MV-4-11 (cell line): ENCODE results near the gene C7.
A peak's percentile ranks its signal among the peaks of the same experiment; 100 is the strongest.
"Not testable (repeated sequence)": the region's sequence is repeated elsewhere in the genome, so short reads cannot be mapped to it uniquely, and the experiment has no call there.

Experiments used
- DNase-seq: peaks from one replicate; lab custom pipeline; 2025; lab: John Stamatoyannopoulos, UW

The C7 gene

GRCh38 chr5:40909264-40909663 lies at the start of gene C7:
C7 (plus strand) TSS chr5:40909497; CDS start chr5:40909611, 114 bp downstream.
- DNase-seq: no peak

- DNase-seq: no peak
These were observed 48.6 kb upstream of the C7 start for GRCh38 chr5:40860711-40861110.

- not testable (repeated sequence) for DNase-seq
These were observed 44.3 kb upstream of the C7 start for GRCh38 chr5:40865004-40865403.

GRCh38 chr5:40866844-40867243 lies 42.5 kb upstream of the C7 start:
- no peak for DNase-seq

GRCh38 chr5:40869384-40869783 lies 39.9 kb upstream of the C7 start:
- no peak for DNase-seq

GRCh38 chr5:40871177-40871576 lies 38.1 kb upstream of the C7 start:
- DNase-seq: no peak

- not testable (repeated sequence) for DNase-seq
These were observed 37.0 kb upstream of the C7 start for GRCh38 chr5:40872253-40872652.

- DNase-seq: peak; percentile 53
These were observed 35.9 kb upstream of the C7 start for GRCh38 chr5:40873286-40873880.

- no peak for DNase-seq
These were observed 33.3 kb upstream of the C7 start for GRCh38 chr5:40875958-40876357.

GRCh38 chr5:40877371-40877988 lies 31.8 kb upstream of the C7 start:
- DNase-seq: no peak

- peak; percentile 33 for DNase-seq
These were observed 29.9 kb upstream of the C7 start for GRCh38 chr5:40879163-40879942.

- no peak for DNase-seq
These were observed 27.0 kb upstream of the C7 start for GRCh38 chr5:40882291-40882690.

- DNase-seq: not testable (repeated sequence)
These were observed 26.2 kb upstream of the C7 start for GRCh38 chr5:40883051-40883450.

GRCh38 chr5:40895440-40896425 lies 13.6 kb upstream of the C7 start:
- DNase-seq: not testable (repeated sequence)

GRCh38 chr5:40904205-40904993 lies 4.9 kb upstream of the C7 start:
- DNase-seq: peak; percentile 56

- no peak for DNase-seq
These were observed 4.3 kb upstream of the C7 start for GRCh38 chr5:40904994-40905306.

GRCh38 chr5:40906351-40906751 lies 2.9 kb upstream of the C7 start:
- no peak for DNase-seq

- no peak for DNase-seq
These were observed 426 bp downstream of the C7 start for GRCh38 chr5:40909723-40910122.

- no peak for DNase-seq
These were observed 2.0 kb downstream of the C7 start for GRCh38 chr5:40911266-40911665.

GRCh38 chr5:40914835-40915234 lies 5.5 kb downstream of the C7 start:
- DNase-seq: no peak

- no peak for DNase-seq
These were observed 6.1 kb downstream of the C7 start for GRCh38 chr5:40915341-40915926.
